Measurements from ENCODE around the gene PLCB2. TPM values are rescaled to one million over a fixed set of nuclear protein-coding genes. Genes with fewer than 3 reads are reported as not detected.

The PLCB2 gene
- total RNA-seq, 4 donors from 2014 or later = 0.34 to 3.0 (median 2.0) TPM

- no peak for DNase-seq (ENCODE audit: low spot score in 2 of 2)
- Histone ChIP-seq H3K36me3 (peaks cover 30% of the 10 kb centered on the region), H3K4me1 (peaks cover 6% of the 10 kb centered on the region), H3K27ac (no peak overlapping the region), H3K4me3 (no peak overlapping the region), H3K9me3 (no peaks in the 10 kb centered on the region), H3K27me3 (no peaks in the 10 kb centered on the region)
- 87% methylated on average over 15 of the region's 25 CpGs for WGBS
- TF ChIP-seq EP300 (IDR thresholded peaks at IDR 0.05) (no peak), POLR2A (IDR thresholded peaks at IDR 0.05) (no peak), POLR2AphosphoS5 (IDR thresholded peaks at IDR 0.05) (no peak)
- TF ChIP-seq, protein P1, sequence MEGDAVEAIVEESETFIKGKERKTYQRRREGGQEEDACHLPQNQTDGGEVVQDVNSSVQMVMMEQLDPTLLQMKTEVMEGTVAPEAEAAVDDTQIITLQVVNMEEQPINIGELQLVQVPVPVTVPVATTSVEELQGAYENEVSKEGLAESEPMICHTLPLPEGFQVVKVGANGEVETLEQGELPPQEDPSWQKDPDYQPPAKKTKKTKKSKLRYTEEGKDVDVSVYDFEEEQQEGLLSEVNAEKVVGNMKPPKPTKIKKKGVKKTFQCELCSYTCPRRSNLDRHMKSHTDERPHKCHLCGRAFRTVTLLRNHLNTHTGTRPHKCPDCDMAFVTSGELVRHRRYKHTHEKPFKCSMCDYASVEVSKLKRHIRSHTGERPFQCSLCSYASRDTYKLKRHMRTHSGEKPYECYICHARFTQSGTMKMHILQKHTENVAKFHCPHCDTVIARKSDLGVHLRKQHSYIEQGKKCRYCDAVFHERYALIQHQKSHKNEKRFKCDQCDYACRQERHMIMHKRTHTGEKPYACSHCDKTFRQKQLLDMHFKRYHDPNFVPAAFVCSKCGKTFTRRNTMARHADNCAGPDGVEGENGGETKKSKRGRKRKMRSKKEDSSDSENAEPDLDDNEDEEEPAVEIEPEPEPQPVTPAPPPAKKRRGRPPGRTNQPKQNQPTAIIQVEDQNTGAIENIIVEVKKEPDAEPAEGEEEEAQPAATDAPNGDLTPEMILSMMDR (IDR thresholded peaks at IDR 0.05) = no peak
Observed at GRCh38 chr15:40271685-40272484, 35.9 kb downstream of the PLCB2 start.

- no peak for DNase-seq (ENCODE audit: low spot score in 2 of 2)
- Histone ChIP-seq H3K36me3 (peaks cover 34% of the 10 kb centered on the region), H3K27ac (no peak overlapping the region), H3K27me3 (no peaks in the 10 kb centered on the region), H3K4me3 (no peak overlapping the region), H3K9me3 (no peaks in the 10 kb centered on the region), H3K4me1 (peaks cover 16% of the 10 kb centered on the region)
- 81% methylated on average over 10 of the region's 11 CpGs for WGBS
- TF ChIP-seq POLR2AphosphoS5 (IDR thresholded peaks at IDR 0.05) (no peak), EP300 (IDR thresholded peaks at IDR 0.05) (no peak), POLR2A (IDR thresholded peaks at IDR 0.05) (no peak)
- TF ChIP-seq, protein P1 (IDR thresholded peaks at IDR 0.05) = no peak
Observed at GRCh38 chr15:40270246-40270995, 37.3 kb downstream of the PLCB2 start.

DNA sequence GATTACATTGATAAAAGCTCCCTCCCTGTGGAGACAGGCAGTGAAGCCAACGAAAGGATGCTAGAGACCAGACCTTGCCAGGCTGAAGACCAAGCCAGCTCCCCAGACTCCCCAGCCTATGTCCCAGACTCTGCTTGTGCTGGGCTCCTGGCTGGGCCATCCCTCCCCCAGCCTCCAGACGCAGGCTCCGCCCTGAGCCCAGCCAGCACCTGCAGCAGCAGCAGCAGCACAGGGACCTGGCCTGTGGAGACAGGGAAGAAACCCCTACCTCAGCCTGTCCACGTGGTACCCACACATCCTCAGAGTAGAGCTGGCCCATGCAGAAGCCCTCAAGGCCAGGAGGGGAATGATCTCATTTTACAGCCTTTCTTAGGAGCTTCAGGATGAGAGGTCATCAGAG lies 38.1 kb downstream of the PLCB2 start:
- no CpG with 5 or more reads among the region's 4 CpGs for WGBS
- DNase-seq (ENCODE audit: low spot score in 2 of 2) = no peak
- no peak for TF ChIP-seq EP300 (IDR thresholded peaks at IDR 0.05)
- TF ChIP-seq, protein P1 (IDR thresholded peaks at IDR 0.05) = no peak
- TF ChIP-seq POLR2A (IDR thresholded peaks at IDR 0.05) = no peak
- TF ChIP-seq POLR2AphosphoS5 (IDR thresholded peaks at IDR 0.05) = no peak
- peaks cover 13% of the 10 kb centered on the region for H3K4me1 ChIP-seq
- H3K27ac ChIP-seq = no peak overlapping the region
- H3K4me3 ChIP-seq = no peak overlapping the region
- no peaks in the 10 kb centered on the region for H3K27me3 ChIP-seq
- no peaks in the 10 kb centered on the region for H3K9me3 ChIP-seq
- peaks cover 42% of the 10 kb centered on the region for H3K36me3 ChIP-seq

DNA sequence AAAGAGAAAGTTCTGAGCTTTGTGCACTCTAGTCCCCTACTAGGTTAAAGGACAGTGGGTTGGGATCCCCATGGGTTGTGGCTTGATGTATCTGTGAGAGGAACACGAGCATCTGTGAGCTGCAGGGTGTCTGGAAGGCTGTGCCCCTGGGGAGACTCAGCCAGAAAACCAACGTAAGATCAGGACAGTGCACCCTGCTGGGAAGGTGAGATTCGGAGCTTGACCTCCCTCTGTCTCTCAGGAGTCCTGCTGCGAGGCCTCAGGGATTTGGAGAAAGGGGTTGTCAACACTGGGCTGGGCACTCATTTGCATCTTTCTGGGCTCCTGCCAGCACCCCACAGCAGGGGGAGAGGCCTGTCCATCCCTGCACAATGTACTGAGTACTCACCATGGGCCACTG lies 40.1 kb downstream of the PLCB2 start:
- Histone ChIP-seq H3K9me3 (no peaks in the 10 kb centered on the region), H3K4me3 (no peak overlapping the region), H3K27me3 (no peaks in the 10 kb centered on the region), H3K4me1 (peaks cover 13% of the 10 kb centered on the region), H3K36me3 (peaks cover 27% of the 10 kb centered on the region), H3K27ac (no peak overlapping the region)
- no peak for DNase-seq (ENCODE audit: low spot score in 2 of 2)
- TF ChIP-seq EP300 (IDR thresholded peaks at IDR 0.05) (no peak), POLR2A (IDR thresholded peaks at IDR 0.05) (no peak), POLR2AphosphoS5 (IDR thresholded peaks at IDR 0.05) (no peak)
- TF ChIP-seq, protein P1 (IDR thresholded peaks at IDR 0.05) = no peak
- WGBS = 79% methylated on average over 4 of the region's 4 CpGs

DNA sequence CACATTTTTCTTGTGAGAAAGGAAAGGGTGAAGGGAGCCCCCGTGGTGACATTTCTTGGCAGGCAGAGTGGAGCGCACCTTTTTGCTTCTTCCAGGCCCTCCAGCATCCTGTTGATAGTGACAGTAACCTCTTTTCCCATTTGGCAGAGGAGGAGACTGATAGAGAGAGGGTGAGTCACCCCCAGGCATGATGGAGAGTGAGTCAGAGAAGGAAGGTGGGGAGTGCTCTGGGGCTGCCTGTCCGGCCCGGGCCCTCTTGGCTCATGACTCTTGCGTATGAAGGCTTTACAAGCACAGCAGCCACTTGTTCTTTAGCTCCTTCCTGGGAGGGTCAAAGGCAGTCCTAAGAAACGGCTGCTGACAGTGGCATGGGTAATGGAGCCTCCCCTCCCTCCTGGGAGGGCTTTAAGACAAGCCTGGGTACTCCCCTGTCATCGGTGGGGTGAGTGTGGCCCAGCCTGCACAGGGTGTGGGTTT lies 40.9 kb downstream of the PLCB2 start:
- no peak overlapping the region for H3K4me3 ChIP-seq
- H3K9me3 ChIP-seq = no peaks in the 10 kb centered on the region
- TF ChIP-seq POLR2AphosphoS5 (IDR thresholded peaks at IDR 0.05) (no peak), POLR2A (IDR thresholded peaks at IDR 0.05) (no peak), EP300 (IDR thresholded peaks at IDR 0.05) (no peak)
- TF ChIP-seq, protein P1 (IDR thresholded peaks at IDR 0.05) = no peak
- peaks cover 24% of the 10 kb centered on the region for H3K36me3 ChIP-seq
- H3K27ac ChIP-seq = no peak overlapping the region
- H3K27me3 ChIP-seq = no peaks in the 10 kb centered on the region
- DNase-seq (ENCODE audit: low spot score in 2 of 2) = no peak
- H3K4me1 ChIP-seq = peaks cover 13% of the 10 kb centered on the region
- WGBS = 35% methylated on average over 7 of the region's 7 CpGs

Measured in suprapubic skin (tissue), 4 donors.